SK-N-MC (cell line): Measurements from ENCODE around the gene ITPR2.

ENCODE experiments used
- EZH2 ChIP-seq: fragments of 200-600 bp; sonication (generic); IDR thresholded peaks from one replicate; pipeline ENCODE4 v1.6.1; 2017; ENCODE audit warnings: antibody characterized with exemption
- FOXP2 ChIP-seq: optimal IDR thresholded peaks from 2 replicates; pipeline ENCODE3; 2011; ENCODE audit warnings: mild to moderate bottlenecking, moderate library complexity; ENCODE audit not compliant: insufficient read depth; ENCODE audit errors: extremely low read length, control extremely low read depth
- POLR2AphosphoS5 ChIP-seq: IDR thresholded peaks from 2 replicates; pipeline ENCODE4 v1.6.1; 2012; ENCODE audit warnings: mild to moderate bottlenecking, low read depth, low read length, borderline replicate concordance

- TF ChIP-seq EZH2: no peak
- no peak for TF ChIP-seq POLR2AphosphoS5
- TF ChIP-seq FOXP2: no peak
Measured at GRCh38 chr12:26813812-26814211, 19.2 kb downstream of the ITPR2 start.
